SK-N-SH (cell line): ENCODE data around the gene CASKIN2.

Source experiments
- CTCF ChIP-seq: fragments of 200-600 bp; sonication (generic); IDR thresholded peaks from 2 replicates; pipeline ENCODE4 v1.6.1; 2017; ENCODE audit warnings: antibody characterized with exemption, mild to moderate bottlenecking, moderate library complexity
- GABPA ChIP-seq: IDR thresholded peaks from 2 replicates; pipeline ENCODE4 v1.4.0; 2012; ENCODE audit warnings: low read depth, mild to moderate bottlenecking
- GATA2 ChIP-seq: sonication (generic); formaldehyde crosslinking; IDR thresholded peaks from 2 replicates; pipeline ENCODE4 v1.5.0; 2020; ENCODE audit warnings: mild to moderate bottlenecking, missing genetic modification reagents
- JUND ChIP-seq: IDR thresholded peaks from 2 replicates; pipeline ENCODE4 v1.4.0; 2012
- NRF1 ChIP-seq: IDR thresholded peaks from 2 replicates; pipeline ENCODE4 v1.6.1; 2012; ENCODE audit warnings: low read depth, mild to moderate bottlenecking, low read length
- PBX3 ChIP-seq: IDR thresholded peaks from 2 replicates; pipeline ENCODE4; 2012
- POLR2AphosphoS5 ChIP-seq: IDR thresholded peaks from 2 replicates; pipeline ENCODE4 v1.6.1; 2012; ENCODE audit warnings: low read depth, low read length
- REST ChIP-seq: IDR thresholded peaks from 2 replicates; pipeline ENCODE4 v1.6.1; 2012; ENCODE audit warnings: mild to moderate bottlenecking, low read depth, low read length, moderate library complexity
- RXRA ChIP-seq: IDR thresholded peaks from 2 replicates; pipeline ENCODE4 v1.4.0; 2012; ENCODE audit warnings: low read depth, mild to moderate bottlenecking, borderline replicate concordance
- TCF12 ChIP-seq: IDR thresholded peaks from 2 replicates; pipeline ENCODE4 v1.4.0; 2012
- YY1 ChIP-seq: IDR thresholded peaks from 2 replicates; pipeline ENCODE4 v1.4.0; 2012; ENCODE audit warnings: low read depth, mild to moderate bottlenecking
- TF ChIP-seq, protein P1 (sequence below): fragments of 150-350 bp; IDR thresholded peaks from 2 replicates; pipeline ENCODE4 v1.6.1; 2017; ENCODE audit warnings: antibody characterized with exemption, low read length, low read depth, borderline replicate concordance
- TF ChIP-seq, protein P2 (sequence below): IDR thresholded peaks from 2 replicates; pipeline ENCODE4 v1.4.0; 2012; ENCODE audit warnings: low read depth

- no peak for TF ChIP-seq NRF1
- TF ChIP-seq CTCF: no peak
- TF ChIP-seq, protein P1, sequence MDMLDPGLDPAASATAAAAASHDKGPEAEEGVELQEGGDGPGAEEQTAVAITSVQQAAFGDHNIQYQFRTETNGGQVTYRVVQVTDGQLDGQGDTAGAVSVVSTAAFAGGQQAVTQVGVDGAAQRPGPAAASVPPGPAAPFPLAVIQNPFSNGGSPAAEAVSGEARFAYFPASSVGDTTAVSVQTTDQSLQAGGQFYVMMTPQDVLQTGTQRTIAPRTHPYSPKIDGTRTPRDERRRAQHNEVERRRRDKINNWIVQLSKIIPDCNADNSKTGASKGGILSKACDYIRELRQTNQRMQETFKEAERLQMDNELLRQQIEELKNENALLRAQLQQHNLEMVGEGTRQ: no peak
- no peak for TF ChIP-seq PBX3
- TF ChIP-seq POLR2AphosphoS5: no peak
- no peak for TF ChIP-seq JUND
- no peak for TF ChIP-seq REST
- TF ChIP-seq, protein P2, sequence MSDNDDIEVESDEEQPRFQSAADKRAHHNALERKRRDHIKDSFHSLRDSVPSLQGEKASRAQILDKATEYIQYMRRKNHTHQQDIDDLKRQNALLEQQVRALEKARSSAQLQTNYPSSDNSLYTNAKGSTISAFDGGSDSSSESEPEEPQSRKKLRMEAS: no peak
- TF ChIP-seq YY1: no peak
- TF ChIP-seq RXRA: no peak
- TF ChIP-seq GATA2 (CRISPR knock-in tag): no peak
- TF ChIP-seq TCF12: no peak
- TF ChIP-seq GABPA: no peak
Measured at GRCh38 chr17:75502721-75503329, 12.5 kb downstream of the CASKIN2 start.
